ENCODE results near the gene VARS1. TPM values are rescaled to one million over a fixed set of nuclear protein-coding genes. Genes with fewer than 3 reads are reported as not detected.

Gene VARS1
- total and polyA plus RNA-seq, 2 of the 4 experiments (the other 2 are of a cell fraction) = 41.2 to 42.0 TPM

- intact Hi-C loops (cut with micrococcal nuclease) = no loop called here
- 100% methylated on average over 2 of the region's 8 CpGs; no CpG with 5 or more reads in 1 of the 2 experiments for WGBS, 2 experiments (ENCODE audit: extremely low coverage in 2 of 2, insufficient read length in 1 of 2)
- H2BK5ac ChIP-seq (ENCODE audit: low read depth, low read length, poor library complexity, severe bottlenecking) = no peak overlapping the region
- H4K20me1 ChIP-seq (ENCODE audit: insufficient read depth, low read length) = peaks cover 3% of the 10 kb centered on the region; the same call in 1 of the 2 replicates
- H2AK5ac ChIP-seq (ENCODE audit: low read depth, low read length) = no peak overlapping the region
- no peak overlapping the region for H2BK120ac ChIP-seq (ENCODE audit: low read depth, low read length)
- H3K4me1 ChIP-seq (ENCODE audit: control insufficient read depth, insufficient read depth, low read length) = peaks cover 5% of the 10 kb centered on the region
- H3K56ac ChIP-seq (ENCODE audit: extremely low read depth, insufficient read depth, low read length) = no peak overlapping the region
- H3K9me1 ChIP-seq (ENCODE audit: insufficient read depth, low read length) = peaks cover 6% of the 10 kb centered on the region
- no peak for TF ChIP-seq RCOR1 (IDR thresholded peaks at IDR 0.05; ENCODE audit: insufficient replicate concordance, low read length)
- TF ChIP-seq, protein P1, sequence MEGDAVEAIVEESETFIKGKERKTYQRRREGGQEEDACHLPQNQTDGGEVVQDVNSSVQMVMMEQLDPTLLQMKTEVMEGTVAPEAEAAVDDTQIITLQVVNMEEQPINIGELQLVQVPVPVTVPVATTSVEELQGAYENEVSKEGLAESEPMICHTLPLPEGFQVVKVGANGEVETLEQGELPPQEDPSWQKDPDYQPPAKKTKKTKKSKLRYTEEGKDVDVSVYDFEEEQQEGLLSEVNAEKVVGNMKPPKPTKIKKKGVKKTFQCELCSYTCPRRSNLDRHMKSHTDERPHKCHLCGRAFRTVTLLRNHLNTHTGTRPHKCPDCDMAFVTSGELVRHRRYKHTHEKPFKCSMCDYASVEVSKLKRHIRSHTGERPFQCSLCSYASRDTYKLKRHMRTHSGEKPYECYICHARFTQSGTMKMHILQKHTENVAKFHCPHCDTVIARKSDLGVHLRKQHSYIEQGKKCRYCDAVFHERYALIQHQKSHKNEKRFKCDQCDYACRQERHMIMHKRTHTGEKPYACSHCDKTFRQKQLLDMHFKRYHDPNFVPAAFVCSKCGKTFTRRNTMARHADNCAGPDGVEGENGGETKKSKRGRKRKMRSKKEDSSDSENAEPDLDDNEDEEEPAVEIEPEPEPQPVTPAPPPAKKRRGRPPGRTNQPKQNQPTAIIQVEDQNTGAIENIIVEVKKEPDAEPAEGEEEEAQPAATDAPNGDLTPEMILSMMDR (conservative IDR thresholded peaks at IDR 0.05; ENCODE audit: low read depth, low read length) = no peak
- TF ChIP-seq USF2 (IDR thresholded peaks at IDR 0.05; ENCODE audit: low read depth, low read length) = no peak
- TF ChIP-seq BHLHE40 (IDR thresholded peaks at IDR 0.05; ENCODE audit: low read depth, low read length) = no peak
- no peak for TF ChIP-seq RFX5 (IDR thresholded peaks at IDR 0.05; ENCODE audit: low read depth, low read length)
- no peak for TF ChIP-seq RAD21 (IDR thresholded peaks at IDR 0.05; ENCODE audit: low read length)
- no peak for TF ChIP-seq ELK1 (IDR thresholded peaks at IDR 0.05; ENCODE audit: borderline replicate concordance, low read depth, low read length)
- TF ChIP-seq FOS (IDR thresholded peaks at IDR 0.05; ENCODE audit: low read depth, low read length) = no peak
- no peak for TF ChIP-seq CEBPB (IDR thresholded peaks at IDR 0.05; ENCODE audit: low read depth, low read length)
- TF ChIP-seq MAFK (IDR thresholded peaks at IDR 0.05; ENCODE audit: low read depth, low read length) = no peak
- TF ChIP-seq SMC3 (IDR thresholded peaks at IDR 0.05; ENCODE audit: low read depth, low read length) = no peak
- no peak for TF ChIP-seq MXI1 (IDR thresholded peaks at IDR 0.05; ENCODE audit: borderline replicate concordance, low read depth, low read length)
- no peak for TF ChIP-seq MAZ (IDR thresholded peaks at IDR 0.05; ENCODE audit: borderline replicate concordance, low read depth, low read length)
- no peak for TF ChIP-seq POLR2A (IDR thresholded peaks at IDR 0.05; ENCODE audit: low read depth, low read length)
- ChIA-PET CTCF (interaction anchor here (0.6 to 1.3 kb wide), 3 partner anchors 12 to 20 kb away, joined by 3 read pairs; no protein-coding TSS in a partner anchor), POLR2A (ENCODE audit: unreplicated experiment) (no interaction called here)
- dilution Hi-C loops (cut with HindIII; ENCODE audit: low sequenced_read_pairs, unreplicated experiment) = no loop called here
- no peak overlapping the region for H3K9ac ChIP-seq (ENCODE audit: low read depth, low read length)
- H4K5ac ChIP-seq (ENCODE audit: low read depth, low read length) = no peak overlapping the region
- H3K14ac ChIP-seq (replicated peaks; ENCODE audit: low read depth, low read length) = no peak overlapping the region
- H2AK9ac ChIP-seq (replicated peaks; ENCODE audit: low read depth, low read length, poor library complexity) = no peak overlapping the region
- H2BK15ac ChIP-seq (ENCODE audit: low read depth, low read length) = no peak overlapping the region
- H3K4ac ChIP-seq (ENCODE audit: low read depth, low read length) = no peak overlapping the region
- DNase-seq (no peak), ATAC-seq (ENCODE audit: low read depth) (no peak)
- no peaks in the 10 kb centered on the region for H3K9me3 ChIP-seq (ENCODE audit: control insufficient read depth, insufficient read depth, low read length)
- H3K18ac ChIP-seq (ENCODE audit: low read depth, low read length) = no peak overlapping the region
- no peak overlapping the region for H3K23ac ChIP-seq (ENCODE audit: low read depth, low read length)
- H4K8ac ChIP-seq (ENCODE audit: low read depth in 2 of 2, low read length in 2 of 2) = no peak overlapping the region
- 0 out of 4 replicates have a peak, but pooled peaks cover 0 to 12% of the 10 kb centered on the region in 2 experiments for H3K79me1 ChIP-seq (ENCODE audit: low read depth in 1 of 2, low read length in 2 of 2)
- H3K27me3 ChIP-seq (ENCODE audit: control insufficient read depth, insufficient read depth, low read length) = no peaks in the 10 kb centered on the region
- no peak overlapping the region for H3K27ac ChIP-seq (ENCODE audit: insufficient read depth, low read length)
- no peak overlapping the region for H2AFZ ChIP-seq (replicated peaks; ENCODE audit: low read length, poor library complexity)
- H3K4me2 ChIP-seq (ENCODE audit: low read depth, low read length) = no peak overlapping the region
- H3K4me3 ChIP-seq (ENCODE audit: insufficient read depth, low read depth, low read length) = no peak overlapping the region
- in situ Hi-C loops (cut with MboI; ENCODE audit: low sequenced_read_pairs) = no loop called here
- H4K91ac ChIP-seq (ENCODE audit: insufficient read depth, low read depth, low read length) = no peak overlapping the region
- no peak overlapping the region for H2BK20ac ChIP-seq (ENCODE audit: low read depth, low read length)
- TSS peak; percentile 29 for BruUV-seq (replicated peaks)
- no peaks in the 10 kb centered on the region; the same call in 1 of the 2 replicates for H3K36me3 ChIP-seq (ENCODE audit: control insufficient read depth, insufficient read depth, low read length)
Measured at GRCh38 chr6:31749301-31750036, 46.1 kb downstream of the VARS1 start.

Measured in IMR-90 (cell line).